Liver (tissue), 9 donors: ENCODE data around the gene ARHGAP10. TPM values are rescaled to one million over a fixed set of nuclear protein-coding genes. Genes with fewer than 3 reads are reported as not detected.
A peak's percentile ranks its signal among the peaks of the same experiment; 100 is the strongest.

Experiments
- DNase-seq: peaks from one replicate; pipeline ENCODE4 v3.0.0-alpha.2; 2017; ENCODE audit warnings: low spot score
- H3K27ac ChIP-seq, 2 donors: one replicate each; pipeline ENCODE4 v1.7.0; 2013; ENCODE audit warnings: inconsistent platforms in 2 of 2, low read length in 2 of 2, control low read depth in 1 of 2, low read depth in 1 of 2, mild to moderate bottlenecking in 1 of 2
- H3K27me3 ChIP-seq, 4 donors: one replicate each; pipeline versions ENCODE4 v1.6.1 to v1.7.0; 2013; ENCODE audit warnings: low read length in 3 of 4, inconsistent platforms in 1 of 4, mild to moderate bottlenecking in 1 of 4, moderate library complexity in 1 of 4; ENCODE audit not compliant: control insufficient read depth in 4 of 4, insufficient read depth in 4 of 4
- H3K36me3 ChIP-seq, 4 donors: one replicate each; pipeline versions ENCODE4 v1.6.1 to v1.7.0; 2013; ENCODE audit warnings: low read length in 3 of 4, mild to moderate bottlenecking in 3 of 4, low read depth in 1 of 4, moderate library complexity in 1 of 4; ENCODE audit not compliant: control insufficient read depth in 4 of 4, insufficient read depth in 3 of 4
- H3K4me1 ChIP-seq, 4 donors: one replicate each; pipeline versions ENCODE4 v1.6.1 to v1.7.0; 2013; ENCODE audit warnings: low read length in 3 of 4, mild to moderate bottlenecking in 3 of 4, moderate library complexity in 1 of 4; ENCODE audit not compliant: control insufficient read depth in 4 of 4, insufficient read depth in 4 of 4
- H3K4me3 ChIP-seq, 3 donors: one replicate each; pipeline versions ENCODE4 v1.6.1 to v1.7.0; 2013; ENCODE audit warnings: low read length in 3 of 3, control low read depth in 1 of 3, low read depth in 1 of 3, mild to moderate bottlenecking in 1 of 3
- H3K9ac ChIP-seq, 2 donors: one replicate each; pipeline ENCODE4 v1.7.0; 2013; ENCODE audit warnings: low read length in 2 of 2, mild to moderate bottlenecking in 2 of 2, moderate library complexity in 2 of 2, control low read depth in 1 of 2, low read depth in 1 of 2
- H3K9me3 ChIP-seq, 4 donors: one replicate each; pipeline versions ENCODE4 v1.6.1 to v1.7.0; 2013; ENCODE audit warnings: low read length in 3 of 4; ENCODE audit not compliant: control insufficient read depth in 4 of 4
- ATF3 ChIP-seq: IDR thresholded peaks from 2 replicates; pipeline ENCODE4 v1.6.1; 2016; ENCODE audit warnings: antibody characterized with exemption
- EGR1 ChIP-seq, 2 donors: IDR thresholded peaks; 2 replicates each; pipeline ENCODE4 v1.6.1; 2016 to 2018; ENCODE audit warnings: antibody characterized with exemption in 2 of 2, low read depth in 2 of 2
- FOXA1 ChIP-seq: IDR thresholded peaks from 2 replicates; pipeline ENCODE4 v1.6.1; 2016; ENCODE audit warnings: antibody characterized with exemption
- FOXA2 ChIP-seq: IDR thresholded peaks from 2 replicates; pipeline ENCODE4 v1.6.1; 2016; ENCODE audit warnings: antibody characterized with exemption
- HNF4A ChIP-seq, 2 donors: conservative IDR thresholded peaks; 2 replicates each; pipeline ENCODE4 v1.6.1; 2016; ENCODE audit warnings: antibody characterized with exemption in 2 of 2, mild to moderate bottlenecking in 2 of 2
- HNF4G ChIP-seq: IDR thresholded peaks from 2 replicates; pipeline ENCODE4 v1.6.1; 2016; ENCODE audit warnings: antibody characterized with exemption
- JUND ChIP-seq, 2 donors: IDR thresholded peaks; 2 replicates each; pipeline ENCODE4 v1.6.1; 2016; ENCODE audit warnings: antibody characterized with exemption in 2 of 2
- NR2F2 ChIP-seq: IDR thresholded peaks from 2 replicates; pipeline ENCODE4 v1.6.1; 2016; ENCODE audit warnings: antibody characterized with exemption
- RAD21 ChIP-seq, 2 donors: IDR thresholded peaks; 2 replicates each; pipeline ENCODE4 v1.6.1; 2016; ENCODE audit warnings: antibody characterized with exemption in 2 of 2, mild to moderate bottlenecking in 2 of 2
- RXRA ChIP-seq, 2 donors: IDR thresholded peaks; 2 replicates each; pipeline ENCODE4 v1.6.1; 2017 to 2018; ENCODE audit warnings: antibody characterized with exemption in 2 of 2, mild to moderate bottlenecking in 1 of 2
- SP1 ChIP-seq: IDR thresholded peaks from 2 replicates; pipeline ENCODE4 v1.6.1; 2018; ENCODE audit warnings: antibody characterized with exemption, mild to moderate bottlenecking
- TAF1 ChIP-seq: conservative IDR thresholded peaks from 2 replicates; pipeline ENCODE4 v1.6.1; 2016; ENCODE audit warnings: antibody characterized with exemption, mild to moderate bottlenecking
- WGBS: extraction: QIAGEN DNeasy Blood & Tissue Kit; methylation state at CpG from one replicate; pipeline ENCODE4 v1.1.7; 2013; 5-methylcytosine and 5-hydroxymethylcytosine counted together
- polyA plus RNA-seq, 2 donors: library from polyadenylated mRNA; stranded (reverse) in 1 of 2; unstranded in 1 of 2; fragments of 200-250 nt in 1 of 2; fragments of >200 nt in 1 of 2; fragmentation: Nextera tagmentation in 1 of 2; extraction: Ambion mirVana in 1 of 2; gene quantifications; one replicate each; pipeline versions ENCODE4 v1.2.1 to v1.2.3, GENCODE V29; 2013 to 2015
- total RNA-seq, 2 donors: library from RNA; depleted of rRNA; stranded (reverse); fragments of >200 nt; gene quantifications; one replicate each; pipeline ENCODE4 v1.2.3, GENCODE V29; 2014
- TF ChIP-seq, protein P1 (sequence below): fragments of 150-350 bp; IDR thresholded peaks from 2 replicates; pipeline ENCODE4 v1.5.1; 2017; ENCODE audit warnings: improper control_type of control experiment, low read depth, low read length; ENCODE audit not compliant: missing input control
- TF ChIP-seq, protein P2 (sequence below): IDR thresholded peaks from 2 replicates; pipeline ENCODE4 v1.6.1; 2016; ENCODE audit warnings: antibody characterized with exemption, mild to moderate bottlenecking
- donor health status: healthy.
- donor health status: healthy.
- donor health status: healthy.
- donor health status: healthy.
- donor health status: healthy.

ARHGAP10 gene
- total and polyA plus RNA-seq, 4 donors, result 1.5 to 13.0 (median 4.3) TPM

DNA sequence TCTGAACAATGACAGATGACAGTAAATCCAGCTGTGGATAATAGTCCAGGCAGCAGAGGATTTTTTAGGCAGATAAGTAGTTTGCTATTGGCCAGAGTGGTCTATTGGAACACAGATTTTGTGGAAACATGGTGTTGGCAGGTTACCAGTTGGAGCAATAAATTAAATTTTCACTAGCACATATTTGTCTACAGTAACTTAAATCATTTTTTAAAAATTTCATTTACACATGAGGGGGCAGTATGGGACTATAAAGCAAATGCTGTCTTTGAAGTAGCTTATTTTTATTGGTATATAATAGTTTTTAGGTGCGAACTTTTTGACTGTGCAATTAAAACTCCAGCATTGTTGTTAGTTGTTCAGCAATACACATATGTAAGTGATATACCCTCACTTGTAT is 289.8 kb downstream of the ARHGAP10 start:
- no peak for DNase-seq
- H3K4me1 ChIP-seq, result peaks cover 0 to 4% (median 2%) of the 10 kb centered on the region in 4 donors
- no peak overlapping the region for H3K27ac ChIP-seq
- no peak overlapping the region for H3K9ac ChIP-seq
- no peaks in the 10 kb centered on the region for H3K9me3 ChIP-seq
- H3K27me3 ChIP-seq, result no peaks in the 10 kb centered on the region
- TF ChIP-seq, protein P1, sequence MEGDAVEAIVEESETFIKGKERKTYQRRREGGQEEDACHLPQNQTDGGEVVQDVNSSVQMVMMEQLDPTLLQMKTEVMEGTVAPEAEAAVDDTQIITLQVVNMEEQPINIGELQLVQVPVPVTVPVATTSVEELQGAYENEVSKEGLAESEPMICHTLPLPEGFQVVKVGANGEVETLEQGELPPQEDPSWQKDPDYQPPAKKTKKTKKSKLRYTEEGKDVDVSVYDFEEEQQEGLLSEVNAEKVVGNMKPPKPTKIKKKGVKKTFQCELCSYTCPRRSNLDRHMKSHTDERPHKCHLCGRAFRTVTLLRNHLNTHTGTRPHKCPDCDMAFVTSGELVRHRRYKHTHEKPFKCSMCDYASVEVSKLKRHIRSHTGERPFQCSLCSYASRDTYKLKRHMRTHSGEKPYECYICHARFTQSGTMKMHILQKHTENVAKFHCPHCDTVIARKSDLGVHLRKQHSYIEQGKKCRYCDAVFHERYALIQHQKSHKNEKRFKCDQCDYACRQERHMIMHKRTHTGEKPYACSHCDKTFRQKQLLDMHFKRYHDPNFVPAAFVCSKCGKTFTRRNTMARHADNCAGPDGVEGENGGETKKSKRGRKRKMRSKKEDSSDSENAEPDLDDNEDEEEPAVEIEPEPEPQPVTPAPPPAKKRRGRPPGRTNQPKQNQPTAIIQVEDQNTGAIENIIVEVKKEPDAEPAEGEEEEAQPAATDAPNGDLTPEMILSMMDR, result peak; percentile 16
- TF ChIP-seq RAD21 (IDR thresholded peaks at IDR 0.05) (peak; percentile 60 to 62), EGR1 (IDR thresholded peaks at IDR 0.05; ENCODE audit: low read depth in 2 of 2) (no peak), SP1 (no peak), FOXA2 (no peak), RXRA (IDR thresholded peaks at IDR 0.05) (no peak)
- TF ChIP-seq, protein P2, sequence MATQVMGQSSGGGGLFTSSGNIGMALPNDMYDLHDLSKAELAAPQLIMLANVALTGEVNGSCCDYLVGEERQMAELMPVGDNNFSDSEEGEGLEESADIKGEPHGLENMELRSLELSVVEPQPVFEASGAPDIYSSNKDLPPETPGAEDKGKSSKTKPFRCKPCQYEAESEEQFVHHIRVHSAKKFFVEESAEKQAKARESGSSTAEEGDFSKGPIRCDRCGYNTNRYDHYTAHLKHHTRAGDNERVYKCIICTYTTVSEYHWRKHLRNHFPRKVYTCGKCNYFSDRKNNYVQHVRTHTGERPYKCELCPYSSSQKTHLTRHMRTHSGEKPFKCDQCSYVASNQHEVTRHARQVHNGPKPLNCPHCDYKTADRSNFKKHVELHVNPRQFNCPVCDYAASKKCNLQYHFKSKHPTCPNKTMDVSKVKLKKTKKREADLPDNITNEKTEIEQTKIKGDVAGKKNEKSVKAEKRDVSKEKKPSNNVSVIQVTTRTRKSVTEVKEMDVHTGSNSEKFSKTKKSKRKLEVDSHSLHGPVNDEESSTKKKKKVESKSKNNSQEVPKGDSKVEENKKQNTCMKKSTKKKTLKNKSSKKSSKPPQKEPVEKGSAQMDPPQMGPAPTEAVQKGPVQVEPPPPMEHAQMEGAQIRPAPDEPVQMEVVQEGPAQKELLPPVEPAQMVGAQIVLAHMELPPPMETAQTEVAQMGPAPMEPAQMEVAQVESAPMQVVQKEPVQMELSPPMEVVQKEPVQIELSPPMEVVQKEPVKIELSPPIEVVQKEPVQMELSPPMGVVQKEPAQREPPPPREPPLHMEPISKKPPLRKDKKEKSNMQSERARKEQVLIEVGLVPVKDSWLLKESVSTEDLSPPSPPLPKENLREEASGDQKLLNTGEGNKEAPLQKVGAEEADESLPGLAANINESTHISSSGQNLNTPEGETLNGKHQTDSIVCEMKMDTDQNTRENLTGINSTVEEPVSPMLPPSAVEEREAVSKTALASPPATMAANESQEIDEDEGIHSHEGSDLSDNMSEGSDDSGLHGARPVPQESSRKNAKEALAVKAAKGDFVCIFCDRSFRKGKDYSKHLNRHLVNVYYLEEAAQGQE, result no peak
- H3K36me3 ChIP-seq, result no peaks in the 10 kb centered on the region
- WGBS, result 83% methylated on average over 1 of the region's 1 CpG
- no peak overlapping the region for H3K4me3 ChIP-seq

DNA sequence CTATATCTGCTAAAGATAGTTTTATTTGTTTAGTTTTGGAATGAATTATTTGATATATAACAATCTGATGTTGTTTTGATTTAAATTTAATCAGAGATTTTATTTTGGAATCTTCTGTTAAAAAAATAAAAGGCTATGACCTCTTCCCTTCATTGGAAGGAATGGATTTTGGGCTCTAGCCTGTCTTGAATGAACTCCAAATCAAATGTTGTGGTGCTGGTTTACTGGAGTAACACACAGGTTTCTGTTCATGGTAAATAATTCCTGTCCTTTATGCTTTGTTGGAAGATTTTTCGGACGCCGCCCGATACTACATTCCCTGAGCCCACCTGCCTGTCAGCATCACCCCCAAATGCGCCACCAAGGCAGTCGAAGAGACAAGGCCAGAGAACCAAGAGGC is 291.1 kb downstream of the ARHGAP10 start:
- no peak for DNase-seq
- H3K4me3 ChIP-seq, result peak overlapping the region; percentile 4 to 52 (median 34)
- TF ChIP-seq HNF4G (no peak), HNF4A (conservative IDR thresholded peaks at IDR 0.05) (no peak), FOXA1 (no peak), RXRA (IDR thresholded peaks at IDR 0.05) (no peak), SP1 (no peak), NR2F2 (no peak), JUND (IDR thresholded peaks at IDR 0.05) (no peak), RAD21 (IDR thresholded peaks at IDR 0.05) (no peak)
- no peaks in the 10 kb centered on the region for H3K27me3 ChIP-seq
- WGBS, result 49% methylated on average over 6 of the region's 6 CpGs
- peaks cover 0 to 4% (median 2%) of the 10 kb centered on the region in 4 donors for H3K4me1 ChIP-seq
- H3K27ac ChIP-seq, result peak overlapping the region; percentile 67 to 78
- no peaks in the 10 kb centered on the region for H3K9me3 ChIP-seq
- H3K9ac ChIP-seq, result peak overlapping the region; percentile 13 to 98
- H3K36me3 ChIP-seq, result no peaks in the 10 kb centered on the region

GRCh38 chr4:148023512-148024181 is 291.8 kb downstream of the ARHGAP10 start:
- Histone ChIP-seq H3K27ac (peak overlapping the region; percentile 67 to 78), H3K4me3 (peak overlapping the region; percentile 4 to 52 (median 34)), H3K27me3 (no peaks in the 10 kb centered on the region), H3K9me3 (no peaks in the 10 kb centered on the region), H3K9ac (peak overlapping the region; percentile 13 to 98), H3K36me3 (no peaks in the 10 kb centered on the region), H3K4me1 (peaks cover 0 to 4% (median 2%) of the 10 kb centered on the region in 4 donors)
- DNase-seq, result no peak
- WGBS, result 64% methylated on average over 9 of the region's 9 CpGs
- no peak for TF ChIP-seq ATF3
- TF ChIP-seq EGR1 (IDR thresholded peaks at IDR 0.05; ENCODE audit: low read depth in 2 of 2), result no peak
- no peak for TF ChIP-seq TAF1
- no peak for TF ChIP-seq JUND (IDR thresholded peaks at IDR 0.05)
- TF ChIP-seq, protein P1, result no peak
- TF ChIP-seq, protein P2, result no peak
- peak in 1 of 2 donors; percentile 9 for TF ChIP-seq RXRA (IDR thresholded peaks at IDR 0.05)
- no peak for TF ChIP-seq RAD21 (IDR thresholded peaks at IDR 0.05)
- TF ChIP-seq NR2F2, result no peak
